Measurements from ENCODE around the gene NCK2. TPM values are rescaled to one million over a fixed set of nuclear protein-coding genes. Genes with fewer than 3 reads are reported as not detected.

The NCK2 gene
- polyA plus RNA-seq, 3 donors: 2.5 to 18.2 (median 7.6) TPM

DNA sequence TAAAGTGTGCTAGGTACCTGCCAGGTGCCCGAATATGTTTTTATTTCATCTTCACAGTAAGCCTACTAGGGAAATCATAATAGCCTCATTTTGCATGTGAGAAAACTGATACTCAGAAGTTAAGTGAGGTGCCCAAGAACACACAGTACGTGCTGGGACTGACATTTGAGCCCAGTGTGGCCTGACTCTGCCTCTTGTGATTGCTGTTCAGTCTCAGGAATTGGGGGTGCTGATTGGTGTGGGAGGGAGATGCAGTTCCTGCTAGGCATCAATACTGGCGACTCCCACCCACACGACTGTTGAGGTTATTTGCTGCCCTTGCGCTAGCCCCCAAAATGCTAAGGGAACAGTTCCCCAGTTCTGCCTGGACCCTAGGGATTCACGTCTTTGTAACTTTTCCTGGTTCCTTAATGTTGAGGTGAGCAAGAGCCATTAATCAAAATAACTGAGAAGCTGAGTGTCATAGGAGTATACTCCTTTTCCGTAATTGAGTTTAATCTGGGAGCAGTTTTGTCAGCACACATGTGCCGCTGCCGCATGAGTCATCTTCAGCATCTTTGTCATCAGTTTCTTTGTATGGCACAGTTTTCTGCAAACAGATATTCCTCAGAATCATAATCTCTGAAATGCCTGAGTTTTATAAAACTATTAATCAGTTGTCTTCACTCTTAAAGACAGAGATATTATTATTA lies 120.7 kb downstream of the NCK2 start:
- no peak overlapping the region for H2AFZ ChIP-seq (ENCODE audit: insufficient read depth, low read depth, low read length, poor library complexity, severe bottlenecking)
- H3K27me3 Mint-ChIP-seq (ENCODE audit: low read depth in 3 of 3): no peaks in the 10 kb centered on the region
- peaks cover 6% of the 10 kb centered on the region for H3K79me2 ChIP-seq (ENCODE audit: insufficient read depth, low read length)
- TF ChIP-seq, protein P1, sequence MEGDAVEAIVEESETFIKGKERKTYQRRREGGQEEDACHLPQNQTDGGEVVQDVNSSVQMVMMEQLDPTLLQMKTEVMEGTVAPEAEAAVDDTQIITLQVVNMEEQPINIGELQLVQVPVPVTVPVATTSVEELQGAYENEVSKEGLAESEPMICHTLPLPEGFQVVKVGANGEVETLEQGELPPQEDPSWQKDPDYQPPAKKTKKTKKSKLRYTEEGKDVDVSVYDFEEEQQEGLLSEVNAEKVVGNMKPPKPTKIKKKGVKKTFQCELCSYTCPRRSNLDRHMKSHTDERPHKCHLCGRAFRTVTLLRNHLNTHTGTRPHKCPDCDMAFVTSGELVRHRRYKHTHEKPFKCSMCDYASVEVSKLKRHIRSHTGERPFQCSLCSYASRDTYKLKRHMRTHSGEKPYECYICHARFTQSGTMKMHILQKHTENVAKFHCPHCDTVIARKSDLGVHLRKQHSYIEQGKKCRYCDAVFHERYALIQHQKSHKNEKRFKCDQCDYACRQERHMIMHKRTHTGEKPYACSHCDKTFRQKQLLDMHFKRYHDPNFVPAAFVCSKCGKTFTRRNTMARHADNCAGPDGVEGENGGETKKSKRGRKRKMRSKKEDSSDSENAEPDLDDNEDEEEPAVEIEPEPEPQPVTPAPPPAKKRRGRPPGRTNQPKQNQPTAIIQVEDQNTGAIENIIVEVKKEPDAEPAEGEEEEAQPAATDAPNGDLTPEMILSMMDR (IDR thresholded peaks at IDR 0.05): no peak
- no peak overlapping the region for H3K4me3 ChIP-seq (replicated peaks in 1 of 3; ENCODE audit: low read depth in 2 of 3, low read length in 3 of 3)
- WGBS (ENCODE audit: insufficient coverage): 98% methylated on average over 5 of the region's 9 CpGs
- H3K27me3 ChIP-seq (ENCODE audit: control insufficient read depth in 2 of 2, insufficient read depth in 2 of 2, low read length in 2 of 2): no peaks in the 10 kb centered on the region
- H3K9me3 Mint-ChIP-seq: no peaks in the 10 kb centered on the region
- no peak overlapping the region for H3K27ac ChIP-seq (ENCODE audit: low read depth in 1 of 2, low read length in 2 of 2)
- no peak overlapping the region for H3K27ac Mint-ChIP-seq
- no peak overlapping the region for H3K4me3 Mint-ChIP-seq
- H4K20me1 ChIP-seq (ENCODE audit: insufficient read depth, low read length): peaks cover 9% of the 10 kb centered on the region
- no peaks in the 10 kb centered on the region for H3K9me3 ChIP-seq (replicated peaks in 1 of 2; ENCODE audit: control insufficient read depth in 1 of 2, insufficient read depth in 1 of 2, low read length in 2 of 2)
- no peaks in the 10 kb centered on the region for H3K36me3 ChIP-seq (replicated peaks in 1 of 2; ENCODE audit: control insufficient read depth in 1 of 2, insufficient read depth in 2 of 2, low read length in 2 of 2)
- H3K4me2 ChIP-seq (replicated peaks; ENCODE audit: extremely low read depth, low read length, poor library complexity, severe bottlenecking): no peak overlapping the region
- no peak overlapping the region for H3K9ac ChIP-seq (ENCODE audit: insufficient read depth, low read length, poor library complexity, severe bottlenecking)
- intact Hi-C loops (cut with micrococcal nuclease): no loop called here
- DNase-seq: no peak
- no peaks in the 10 kb centered on the region for H3K4me1 Mint-ChIP-seq
- peaks cover 9 to 28% of the 10 kb centered on the region in 2 donors for H3K36me3 Mint-ChIP-seq
- no peaks in the 10 kb centered on the region for H3K4me1 ChIP-seq (ENCODE audit: control insufficient read depth in 1 of 2, insufficient read depth in 2 of 2, low read length in 2 of 2)

DNA sequence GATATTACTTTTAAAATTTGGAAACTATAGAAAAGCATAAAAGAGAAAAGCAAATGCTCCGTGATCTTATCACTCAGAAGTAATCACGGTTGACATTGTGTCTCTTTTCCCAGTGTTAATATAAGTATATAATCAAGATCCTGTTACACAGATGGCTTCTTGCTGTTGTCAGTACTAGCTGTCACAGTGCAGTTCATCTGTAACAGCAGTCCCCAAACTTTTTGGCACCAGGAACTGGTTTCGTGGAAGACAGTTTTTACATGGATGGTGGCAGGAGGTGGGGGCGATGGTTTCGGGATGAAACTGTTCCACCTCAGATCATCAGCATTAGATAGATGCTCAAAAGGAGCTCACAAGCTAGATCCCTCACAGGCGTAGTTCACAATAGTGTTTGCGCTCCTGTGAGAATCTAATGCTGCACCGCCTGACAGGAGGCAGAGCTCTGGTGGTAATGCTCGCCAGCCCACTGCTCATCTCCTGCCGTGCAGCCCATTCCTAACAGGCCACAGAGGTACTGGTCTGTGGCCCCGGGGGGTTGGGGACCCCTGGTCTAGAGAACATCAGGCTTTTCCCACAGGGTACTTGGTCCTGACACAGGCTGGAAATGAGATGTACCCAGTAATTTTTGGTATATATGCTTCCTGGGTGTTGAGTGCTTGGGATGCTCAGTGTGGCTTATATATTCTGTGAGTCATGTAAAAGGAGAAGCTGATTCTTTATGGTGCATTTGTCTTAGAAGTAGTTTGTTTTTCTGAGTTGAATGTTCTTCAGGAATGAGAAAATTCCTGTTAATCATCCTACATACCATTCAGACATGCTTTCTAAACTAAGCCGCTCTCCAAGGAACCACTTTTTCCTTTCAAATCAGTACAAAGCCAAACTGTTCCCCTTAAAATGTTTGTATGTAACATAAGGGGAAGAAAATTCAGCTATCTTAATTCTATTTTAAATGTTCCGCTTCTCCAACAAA lies 121.8 kb downstream of the NCK2 start:
- 100% methylated on average over 2 of the region's 13 CpGs for WGBS (ENCODE audit: insufficient coverage)
- Histone ChIP-seq H3K4me2 (replicated peaks; ENCODE audit: extremely low read depth, low read length, poor library complexity, severe bottlenecking) (no peak overlapping the region), H3K4me1 (ENCODE audit: control insufficient read depth in 1 of 2, insufficient read depth in 2 of 2, low read length in 2 of 2) (no peaks in the 10 kb centered on the region), H3K9me3 (replicated peaks in 1 of 2; ENCODE audit: control insufficient read depth in 1 of 2, insufficient read depth in 1 of 2, low read length in 2 of 2) (no peaks in the 10 kb centered on the region), H3K79me2 (ENCODE audit: insufficient read depth, low read length) (peaks cover 6% of the 10 kb centered on the region), H4K20me1 (ENCODE audit: insufficient read depth, low read length) (peaks cover 9% of the 10 kb centered on the region), H3K27me3 (ENCODE audit: control insufficient read depth in 2 of 2, insufficient read depth in 2 of 2, low read length in 2 of 2) (no peaks in the 10 kb centered on the region), H2AFZ (ENCODE audit: insufficient read depth, low read depth, low read length, poor library complexity, severe bottlenecking) (no peak overlapping the region), H3K27ac (ENCODE audit: low read depth in 1 of 2, low read length in 2 of 2) (no peak overlapping the region), H3K36me3 (replicated peaks in 1 of 2; ENCODE audit: control insufficient read depth in 1 of 2, insufficient read depth in 2 of 2, low read length in 2 of 2) (no peaks in the 10 kb centered on the region), H3K9ac (ENCODE audit: insufficient read depth, low read length, poor library complexity, severe bottlenecking) (no peak overlapping the region), H3K4me3 (replicated peaks in 1 of 3; ENCODE audit: low read depth in 2 of 3, low read length in 3 of 3) (no peak overlapping the region)
- Mint-ChIP-seq H3K4me1 (no peaks in the 10 kb centered on the region), H3K4me3 (no peak overlapping the region), H3K9me3 (no peaks in the 10 kb centered on the region), H3K27ac (no peak overlapping the region), H3K36me3 (peaks cover 13 to 26% of the 10 kb centered on the region in 2 donors), H3K27me3 (ENCODE audit: low read depth in 3 of 3) (no peaks in the 10 kb centered on the region)
- no peak for DNase-seq
- TF ChIP-seq, protein P1 (IDR thresholded peaks at IDR 0.05): no peak
- intact Hi-C loops (cut with micrococcal nuclease): no loop called here

Data from CD14-positive monocyte (primary cell).